GM23338 (cell line): ENCODE measurements around the gene DRICH1. TPM values are rescaled to one million over a fixed set of nuclear protein-coding genes. Genes with fewer than 3 reads are reported as not detected.

Experiments
- ATAC-seq: fragments of 200-7000 bp; cut with Tn5 transposase; 3 replicates; pipeline ENCODE4 v1.9.1; 2020
- DNase-seq: peaks from one replicate; pipeline ENCODE4 v3.0.0-alpha.2; 2015; ENCODE audit warnings: low spot score
- H2AFZ ChIP-seq: fragments of 200-600 bp; sonication (generic); 2 replicates; pipeline ENCODE4 v1.8.0; 2016; ENCODE audit warnings: antibody characterized with exemption, mild to moderate bottlenecking, moderate library complexity
- H3F3A ChIP-seq: fragments of 200-600 bp; sonication (generic); replicated peaks from 2 replicates; pipeline ENCODE4 v1.8.0; 2017; ENCODE audit warnings: antibody characterized with exemption, mixed run types, low read depth
- H3K27ac ChIP-seq: fragments of 200-600 bp; sonication (generic); 2 replicates; pipeline ENCODE4 v1.6.1; 2016; ENCODE audit warnings: low read depth
- H3K27me3 ChIP-seq: fragments of 200-600 bp; sonication (generic); 2 replicates; pipeline ENCODE4 v1.8.0; 2016; ENCODE audit warnings: mild to moderate bottlenecking, mixed run types, moderate library complexity; ENCODE audit not compliant: insufficient read depth
- H3K36me3 ChIP-seq: fragments of 200-600 bp; sonication (generic); 2 replicates; pipeline ENCODE4 v1.8.0; 2016; ENCODE audit warnings: mild to moderate bottlenecking; ENCODE audit not compliant: insufficient read depth
- H3K4me1 ChIP-seq: fragments of 200-600 bp; sonication (generic); 2 replicates; pipeline ENCODE4 v1.8.0; 2016; ENCODE audit warnings: mild to moderate bottlenecking, moderate library complexity; ENCODE audit not compliant: insufficient read depth
- H3K4me2 ChIP-seq: fragments of 200-600 bp; sonication (generic); 2 replicates; pipeline ENCODE4 v1.7.1; 2017; ENCODE audit warnings: mixed run types
- H3K4me3 ChIP-seq: fragments of 200-600 bp; sonication (generic); 2 replicates; pipeline ENCODE4 v1.6.1; 2016; ENCODE audit warnings: mixed run types
- H3K79me2 ChIP-seq: fragments of 200-600 bp; sonication (generic); replicated peaks from 2 replicates; pipeline ENCODE4 v1.8.0; 2017; ENCODE audit warnings: mild to moderate bottlenecking; ENCODE audit not compliant: insufficient read depth
- H3K9me2 ChIP-seq: fragments of 200-600 bp; sonication (generic); 2 replicates; pipeline ENCODE4 v1.8.0; 2017; ENCODE audit not compliant: insufficient read depth
- H4K20me1 ChIP-seq: fragments of 200-600 bp; sonication (generic); replicated peaks from 2 replicates; pipeline ENCODE4 v1.8.0; 2017; ENCODE audit warnings: mild to moderate bottlenecking; ENCODE audit not compliant: insufficient read depth
- H3K27ac Mint-ChIP-seq: 2 replicates; pipeline ENCODE4 v1.8.0; 2020; ENCODE audit warnings: inconsistent platforms, mild to moderate bottlenecking, moderate library complexity, mixed read lengths
- H3K27me3 Mint-ChIP-seq: 3 replicates; pipeline ENCODE4 v1.8.0; 2022; ENCODE audit warnings: low read depth, mild to moderate bottlenecking, moderate library complexity, mixed read lengths, inconsistent platforms; ENCODE audit not compliant: insufficient read depth, poor library complexity
- H3K36me3 Mint-ChIP-seq: 3 replicates; pipeline ENCODE4 v1.8.0; 2021; ENCODE audit warnings: low read depth, mild to moderate bottlenecking, inconsistent platforms, moderate library complexity, mixed read lengths
- H3K4me1 Mint-ChIP-seq: 3 replicates; pipeline ENCODE4 v1.8.0; 2020; ENCODE audit warnings: mild to moderate bottlenecking, inconsistent platforms, mixed read lengths
- H3K4me3 Mint-ChIP-seq: 3 replicates; pipeline ENCODE4 v1.8.0; 2021; ENCODE audit warnings: moderate library complexity, mild to moderate bottlenecking, inconsistent platforms, mixed read lengths
- H3K9me3 Mint-ChIP-seq: 3 replicates; pipeline ENCODE4 v1.8.0; 2020; ENCODE audit warnings: moderate library complexity, mild to moderate bottlenecking, inconsistent platforms, mixed read lengths
- CREB1 ChIP-seq: fragments of 250-450 bp; sonication (Bioruptor Pico); IDR thresholded peaks from 2 replicates; pipeline ENCODE4 v1.5.0; 2020; ENCODE audit warnings: low read depth, mild to moderate bottlenecking, moderate library complexity
- CTCF ChIP-seq, 2 experiments: fragments of 200-600 bp in 1 of 2; sonication (generic) in 1 of 2; conservative IDR thresholded peaks; 2 replicates each; pipeline versions ENCODE4 v1.5.1 to v1.6.1; 2016 to 2017; ENCODE audit warnings: antibody characterized with exemption in 2 of 2, low read depth in 2 of 2, mild to moderate bottlenecking in 2 of 2, moderate library complexity in 1 of 2
- EZH2 ChIP-seq: fragments of 200-600 bp; sonication (generic); IDR thresholded peaks from one replicate; pipeline ENCODE4 v1.8.0; 2017; ENCODE audit warnings: antibody characterized with exemption, mild to moderate bottlenecking, low read depth; ENCODE audit not compliant: unreplicated experiment
- NANOG ChIP-seq: IDR thresholded peaks from 2 replicates; pipeline ENCODE4 v1.6.1; 2016; ENCODE audit warnings: antibody characterized with exemption, borderline replicate concordance
- REST ChIP-seq: IDR thresholded peaks from one replicate; pipeline ENCODE4 v1.6.1; 2018; ENCODE audit warnings: antibody characterized with exemption; ENCODE audit not compliant: unreplicated experiment
- STAT1 ChIP-seq: IDR thresholded peaks from one replicate; pipeline ENCODE4 v1.6.1; 2016; ENCODE audit warnings: antibody characterized with exemption; ENCODE audit not compliant: unreplicated experiment
- ZNF114 ChIP-seq: fragments of 250-450 bp; sonication (Bioruptor Pico); IDR thresholded peaks from 2 replicates; pipeline ENCODE4 v1.5.0; 2020; ENCODE audit warnings: mild to moderate bottlenecking, moderate library complexity
- ZNF331 ChIP-seq: fragments of 250-450 bp; sonication (Bioruptor Pico); IDR thresholded peaks from 2 replicates; pipeline ENCODE4 v1.5.0; 2020; ENCODE audit warnings: low read depth, mild to moderate bottlenecking, moderate library complexity
- ZNF462 ChIP-seq: fragments of 250-450 bp; sonication (Bioruptor Pico); IDR thresholded peaks from 2 replicates; pipeline ENCODE4 v1.5.0; 2020; ENCODE audit warnings: mild to moderate bottlenecking, moderate library complexity
- polyA plus RNA-seq: library from polyadenylated mRNA; unstranded; fragments of >200 nt; fragmentation: Nextera tagmentation; extraction: Ambion mirVana; gene quantifications from 2 replicates; pipeline ENCODE4 v1.2.1, GENCODE V29; 2016
- total RNA-seq: library from RNA; depleted of rRNA; stranded (reverse); fragments of >200 nt; shearing (Covaris generic); gene quantifications from 2 replicates; pipeline ENCODE4 v1.2.3, GENCODE V29; 2014

DRICH1 gene
- total and polyA plus RNA-seq, 2 experiments from 2014 or later = not detected

GRCh38 chr22:23655891-23656475 is 23.9 kb upstream of the DRICH1 start (continued):
- TF ChIP-seq REST = no peak

GRCh38 chr22:23652711-23653110 is 20.6 kb upstream of the DRICH1 start:
- Histone ChIP-seq H3K27me3 (no peaks in the 10 kb centered on the region), H3K36me3 (no peaks in the 10 kb centered on the region)
- TF ChIP-seq ZNF462 (CRISPR knock-in tag) (no peak), NANOG (no peak), CREB1 (no peak), ZNF331 (CRISPR knock-in tag) (no peak), CTCF (conservative IDR thresholded peaks at IDR 0.05; ENCODE audit: low read depth in 2 of 2) (no peak), REST (no peak), ZNF114 (CRISPR knock-in tag) (no peak), EZH2 (no peak), STAT1 (no peak)

More at GRCh38 chr22:23652711-23653110, 20.6 kb upstream of the DRICH1 start:
- Mint-ChIP-seq H3K9me3 (no peaks in the 10 kb centered on the region), H3K4me1 (no peaks in the 10 kb centered on the region), H3K27ac (no peak overlapping the region), H3K4me3 (no peak overlapping the region), H3K27me3 (peaks cover 2% of the 10 kb centered on the region), H3K36me3 (peaks cover 4% of the 10 kb centered on the region; the same call in 2 of the 3 replicates)
- DNase-seq (no peak), ATAC-seq (no peak)
- no peak overlapping the region for H2AFZ ChIP-seq
- H3K4me3 ChIP-seq = no peak overlapping the region
- no peak overlapping the region for H3K27ac ChIP-seq
- 0 out of 2 replicates have a peak, but pooled peaks cover 4% of the 10 kb centered on the region for H4K20me1 ChIP-seq
- no peaks in the 10 kb centered on the region for H3K4me1 ChIP-seq
- no peaks in the 10 kb centered on the region for H3F3A ChIP-seq
- no peaks in the 10 kb centered on the region for H3K9me2 ChIP-seq
- no peak overlapping the region for H3K4me2 ChIP-seq
- no peaks in the 10 kb centered on the region for H3K79me2 ChIP-seq
